K562 (cell line): ENCODE data around the gene C19orf47. TPM values are rescaled to one million over a fixed set of nuclear protein-coding genes. Genes with fewer than 3 reads are reported as not detected.
A peak's percentile ranks its signal among the peaks of the same experiment; 100 is the strongest.

ENCODE experiments used
- ATAC-seq: fragments of 200-7000 bp; cut with Tn5 transposase; 3 replicates; pipeline ENCODE4 v1.9.1; 2020; ENCODE audit warnings: moderate library complexity
- BruUV-seq: library from RNA; stranded (reverse); fragments of 400-500 nt; replicated peaks from 2 replicates; lab custom pipeline; 2021; lab: Mats Ljungman, UMichigan
- CTCF ChIA-PET: fragments of 300-600 bp; formaldehyde crosslinking; extraction: SDS; loops from one replicate; lab custom pipeline; 2021; ENCODE audit warnings: low intra/inter-chr PET ratio; lab: Yijun Ruan, JAX
- POLR2A ChIA-PET: fragments of 300-600, 350-650 bp; sonication (Branson Sonifier 250); formaldehyde crosslinking; extraction: SDS; loops from one replicate; lab custom pipeline; 2021; ENCODE audit warnings: antibody characterized with exemption, inconsistent platforms; lab: Yijun Ruan, JAX
- DNase-seq, 4 experiments: peaks; one replicate each; pipeline versions ENCODE4 v3.0.0 to v3.0.0-alpha.2; 2011 to 2018; ENCODE audit warnings: low spot score in 3 of 4, mixed read lengths in 3 of 4; ENCODE audit errors: extremely low read depth in 1 of 4
- FAIRE-seq: peaks from 2 replicates; lab custom pipeline; 2011; peaks lifted over from hg19 to GRCh38; lab: Jason Lieb, UNC
- H2AFZ ChIP-seq: 2 replicates; pipeline ENCODE4 v1.6.0; 2011; ENCODE audit warnings: low read depth, low read length, control low read depth, inconsistent platforms
- H3K27ac ChIP-seq: fragments of 200-600 bp; 3 replicates; pipeline ENCODE4 v1.8.0; 2011; ENCODE audit warnings: low read depth, mild to moderate bottlenecking, control low read depth, inconsistent platforms, low read length, moderate library complexity, mixed read lengths; ENCODE audit errors: extremely low read depth
- H3K27me3 ChIP-seq, 2 experiments: fragments of 300-600 bp in 1 of 2; 2 replicates in 1 of 2; 3 replicates in 1 of 2; pipeline versions ENCODE4 v1.6.0 to v1.8.0; 2011; ENCODE audit warnings: inconsistent platforms in 2 of 2, low read length in 2 of 2, mild to moderate bottlenecking in 1 of 2, mixed read lengths in 1 of 2, moderate library complexity in 1 of 2; ENCODE audit not compliant: control insufficient read depth in 2 of 2, insufficient read depth in 2 of 2
- H3K36me3 ChIP-seq: fragments of 300-600 bp; 3 replicates; pipeline ENCODE4 v1.8.0; 2011; ENCODE audit warnings: mild to moderate bottlenecking, low read length, inconsistent platforms; ENCODE audit not compliant: control insufficient read depth, insufficient read depth
- H3K4me1 ChIP-seq, 2 experiments: fragments of 200-600 bp in 1 of 2; replicated peaks in 1 of 2; 2 replicates in 1 of 2; 3 replicates in 1 of 2; pipeline versions ENCODE4 v1.5.1 to v1.8.0; 2011; ENCODE audit warnings: inconsistent platforms in 2 of 2, low read length in 2 of 2, mild to moderate bottlenecking in 1 of 2, mixed read lengths in 1 of 2, moderate library complexity in 1 of 2; ENCODE audit not compliant: control insufficient read depth in 2 of 2, insufficient read depth in 2 of 2
- H3K4me2 ChIP-seq: 2 replicates; pipeline ENCODE4 v1.6.1; 2011; ENCODE audit warnings: low read length, control low read depth, inconsistent platforms, mixed read lengths; ENCODE audit not compliant: insufficient read depth
- H3K4me3 ChIP-seq: fragments of 200-600 bp; sonication (generic), shearing (Covaris generic); 2 replicates; pipeline ENCODE4 v1.5.1; 2016; ENCODE audit warnings: control low read depth, inconsistent platforms
- H3K79me2 ChIP-seq: fragments of 200-600 bp; 3 replicates; pipeline ENCODE4 v1.8.0; 2011; ENCODE audit warnings: low read length, inconsistent platforms; ENCODE audit not compliant: control insufficient read depth, insufficient read depth
- H3K9ac ChIP-seq, 2 experiments: 2 replicates each; pipeline versions ENCODE4 v1.6.0 to v1.6.1; 2011; ENCODE audit warnings: low read depth in 2 of 2, low read length in 2 of 2, control low read depth in 1 of 2, inconsistent platforms in 1 of 2, mild to moderate bottlenecking in 1 of 2, mixed read lengths in 1 of 2; ENCODE audit not compliant: insufficient read depth in 1 of 2
- H3K9me1 ChIP-seq: one replicate; pipeline ENCODE4 v1.6.0; 2011; ENCODE audit warnings: inconsistent platforms, mild to moderate bottlenecking, low read length, moderate library complexity; ENCODE audit not compliant: control insufficient read depth, insufficient read depth
- H3K9me3 ChIP-seq: replicated peaks from 2 replicates; pipeline ENCODE4 v1.5.1; 2011; ENCODE audit warnings: low read depth, low read length, inconsistent platforms; ENCODE audit not compliant: control insufficient read depth, insufficient read depth
- H4K20me1 ChIP-seq: replicated peaks from 2 replicates; pipeline ENCODE4 v1.6.1; 2011; ENCODE audit warnings: low read length, inconsistent platforms, mixed read lengths; ENCODE audit not compliant: control insufficient read depth, insufficient read depth
- BRD9 ChIP-seq: fragments of 450-650 bp; IDR thresholded peaks from 2 replicates; pipeline ENCODE4 v1.6.1; 2018; ENCODE audit warnings: low read depth; ENCODE audit not compliant: partially characterized antibody
- CBFB ChIP-seq: sonication (generic); formaldehyde crosslinking; IDR thresholded peaks from 2 replicates; pipeline ENCODE4 v1.4.0; 2020; ENCODE audit warnings: mild to moderate bottlenecking, missing genetic modification reagents
- CTCF ChIP-seq, 3 experiments: IDR thresholded peaks in 2 of 3; conservative IDR thresholded peaks in 1 of 3; 2 replicates each; pipeline ENCODE4 v1.5.1; 2011 to 2012; ENCODE audit warnings: low read length in 3 of 3, mild to moderate bottlenecking in 3 of 3, control low read depth in 2 of 3, improper control_type of control experiment in 1 of 3, inconsistent platforms in 1 of 3, low read depth in 1 of 3, mixed read lengths in 1 of 3, moderate library complexity in 1 of 3; ENCODE audit not compliant: insufficient read depth in 2 of 3
- HDAC1 ChIP-seq, 2 experiments: fragments of 450-650 bp; IDR thresholded peaks; 2 replicates each; pipeline ENCODE4 v1.6.1; 2016 to 2017; ENCODE audit warnings: inconsistent platforms in 1 of 2, mild to moderate bottlenecking in 1 of 2, moderate library complexity in 1 of 2
- HDAC8 ChIP-seq: fragments of 450-650 bp; IDR thresholded peaks from 2 replicates; pipeline ENCODE4 v1.6.1; 2016; ENCODE audit warnings: mild to moderate bottlenecking, missing genetic modification characterization, moderate library complexity, missing compliant biosample characterization
- IRF1 ChIP-seq: sonication (generic); formaldehyde crosslinking; IDR thresholded peaks from 2 replicates; pipeline ENCODE4 v1.8.0; 2022; ENCODE audit warnings: missing genetic modification reagents, mild to moderate bottlenecking, borderline replicate concordance
- KAT7 ChIP-seq: sonication (generic); formaldehyde crosslinking; IDR thresholded peaks from 2 replicates; pipeline ENCODE4 v1.8.0; 2022; ENCODE audit warnings: missing genetic modification reagents, mild to moderate bottlenecking, borderline replicate concordance
- MCM5 ChIP-seq: fragments of 450-650 bp; IDR thresholded peaks from 2 replicates; pipeline ENCODE4 v1.6.1; 2016; ENCODE audit warnings: low read depth
- MXI1 ChIP-seq: IDR thresholded peaks from 2 replicates; pipeline ENCODE4 v1.6.1; 2011; ENCODE audit warnings: low read depth, mild to moderate bottlenecking, improper control_type of control experiment, low read length
- RBM25 ChIP-seq: fragments of 200-400 bp; formaldehyde crosslinking; IDR thresholded peaks from 2 replicates; pipeline ENCODE4 v1.6.1; 2018; ENCODE audit warnings: low read length, low read depth, moderate library complexity; ENCODE audit not compliant: severe bottlenecking
- ZFP1 ChIP-seq: fragments of 450-650 bp; formaldehyde crosslinking; IDR thresholded peaks from 2 replicates; pipeline ENCODE4 v1.4.0; 2020; ENCODE audit warnings: mild to moderate bottlenecking, mixed read lengths
- ZFP36 ChIP-seq: fragments of 150-350 bp; IDR thresholded peaks from 2 replicates; pipeline ENCODE4 v1.6.1; 2018; ENCODE audit warnings: low read length, low read depth; ENCODE audit not compliant: partially characterized antibody
- ZMIZ1 ChIP-seq, 2 experiments: fragments of 150-350 bp in 1 of 2; IDR thresholded peaks; 2 replicates each; pipeline ENCODE4 v1.6.1; 2012 to 2016; ENCODE audit warnings: low read depth in 2 of 2, low read length in 2 of 2, mild to moderate bottlenecking in 1 of 2, moderate library complexity in 1 of 2
- ZNF134 ChIP-seq: fragments of 250-450 bp; sonication (Bioruptor Pico); conservative IDR thresholded peaks from 2 replicates; pipeline ENCODE4 v1.4.0; 2020
- ZNF785 ChIP-seq: fragments of 250-450 bp; sonication (Bioruptor Pico); IDR thresholded peaks from 2 replicates; pipeline ENCODE4 v1.4.0; 2020; ENCODE audit warnings: mild to moderate bottlenecking
- WGBS: fragments of 100-300 bp; shearing (Covaris generic); methylation state at CpG from one replicate; pipeline ENCODE4 v1.1.6; 2016; ENCODE audit warnings: low coverage, mixed read lengths; ENCODE audit not compliant: insufficient coverage; ENCODE audit errors: missing lambda C conversion rate; 5-methylcytosine and 5-hydroxymethylcytosine counted together
- in situ Hi-C: fragments of 300-500 bp; cut with MboI; formaldehyde crosslinking; loops from 4 replicates; pipeline ENCODE4 v1.15.0; 2018; ENCODE audit warnings: inconsistent platforms, mixed read lengths
- intact Hi-C: fragments of 100-400 bp; cut with micrococcal nuclease; formaldehyde crosslinking; loops from 2 replicates; pipeline ENCODE4 v1.14.2; 2022
- polyA plus RNA-seq, 8 experiments: library from polyadenylated mRNA; depleted of rRNA in 4 of 8; stranded (reverse) in 5 of 8; unstranded in 3 of 8; fragments of >200 nt; fragmentation: Nextera tagmentation in 2 of 8; fragmentation: Illumina TruSeq in 1 of 8; extraction: Ambion mirVana in 2 of 8; extraction: Trizol in 1 of 8; gene quantifications; 2 replicates each; pipeline versions ENCODE4 v1.2.1 to v1.2.3, GENCODE V29; 2011 to 2014; ENCODE audit warnings: inconsistent platforms in 1 of 8, missing spikeins in 1 of 8
- total RNA-seq, 7 experiments: library from RNA; depleted of rRNA in 6 of 7; stranded (reverse); fragments of >200 nt in 6 of 7; fragmentation: Illumina TruSeq in 2 of 7; extraction: Trizol in 2 of 7; gene quantifications; 2 replicates each; pipeline versions ENCODE4 v1.2.1 to v1.2.3, GENCODE V29; 2011 to 2021; ENCODE audit warnings: low replicate concordance in 1 of 7

Gene C19orf47
- total and polyA plus RNA-seq, 9 of the 15 experiments (the other 6 are each of a cell fraction or from before 2014, with no cell fraction given) = 0.08 to 26.1 (median 14.7) TPM

GRCh38 chr19:40376286-40376862 lies 28.2 kb upstream of the C19orf47 start (continued):
- TF ChIP-seq CTCF (IDR thresholded peaks at IDR 0.05 in 2 of 3, conservative IDR thresholded peaks at IDR 0.05 in 1 of 3; ENCODE audit: insufficient read depth in 2 of 3, low read depth in 1 of 3, low read length in 3 of 3) = no peak
- no peak for TF ChIP-seq MCM5
- TF ChIP-seq KAT7 (CRISPR knock-in tag) = no peak
- TF ChIP-seq, all 486 proteins: peak for 0

GRCh38 chr19:40374084-40374483 lies 25.9 kb upstream of the C19orf47 start:
- ATAC-seq (no peak), DNase-seq (no peak), FAIRE-seq (no peak)
- in situ Hi-C loops (no loop called here), intact Hi-C loops (no loop called here)
- Histone ChIP-seq H3K27me3 (no peaks in the 10 kb centered on the region), H3K9ac (no peak overlapping the region), H3K4me3 (no peak overlapping the region), H3K4me2 (no peak overlapping the region), H3K4me1 (peaks cover 20 to 42% of the 10 kb centered on the region in 2 experiments; a peak in 4 of 5 replicates), H3K79me2 (no peaks in the 10 kb centered on the region), H3K9me3 (no peaks in the 10 kb centered on the region), H3K9me1 (no peaks in the 10 kb centered on the region), H2AFZ (no peak overlapping the region), H4K20me1 (peaks cover 14% of the 10 kb centered on the region; the same call in 1 of the 2 replicates), H3K27ac (no peak overlapping the region), H3K36me3 (peaks cover 53% of the 10 kb centered on the region)
- ChIA-PET CTCF (no interaction called here), POLR2A (interaction anchor here (0.6 to 1.1 kb wide), 2 partner anchors 14 to 226 kb away, joined by 3 read pairs; no protein-coding TSS in a partner anchor)
- 95% methylated on average over 7 of the region's 7 CpGs for WGBS
- no TSS peak for BruUV-seq
- TF ChIP-seq BRD9 = no peak
- TF ChIP-seq HDAC8 (tag) = no peak
- TF ChIP-seq MXI1 = no peak
- TF ChIP-seq ZMIZ1 (IDR thresholded peaks at IDR 0.05; ENCODE audit: low read depth in 2 of 2, low read length in 2 of 2) = no peak
- no peak for TF ChIP-seq ZNF134 (CRISPR knock-in tag)
- TF ChIP-seq ZFP36 = peak; percentile 87
- TF ChIP-seq CBFB (CRISPR knock-in tag) = no peak
- TF ChIP-seq ZFP1 = no peak
- peak; percentile 92 for TF ChIP-seq RBM25
- TF ChIP-seq IRF1 = no peak
- TF ChIP-seq HDAC1 (IDR thresholded peaks at IDR 0.05) = no peak
- no peak for TF ChIP-seq ZNF785 (CRISPR knock-in tag)
